ENCODE data around the gene ANP32E.
"Not testable (repeated sequence)": the region's sequence is repeated elsewhere in the genome, so short reads cannot be mapped to it uniquely, and the experiment has no call there.

The ANP32E gene

DNA sequence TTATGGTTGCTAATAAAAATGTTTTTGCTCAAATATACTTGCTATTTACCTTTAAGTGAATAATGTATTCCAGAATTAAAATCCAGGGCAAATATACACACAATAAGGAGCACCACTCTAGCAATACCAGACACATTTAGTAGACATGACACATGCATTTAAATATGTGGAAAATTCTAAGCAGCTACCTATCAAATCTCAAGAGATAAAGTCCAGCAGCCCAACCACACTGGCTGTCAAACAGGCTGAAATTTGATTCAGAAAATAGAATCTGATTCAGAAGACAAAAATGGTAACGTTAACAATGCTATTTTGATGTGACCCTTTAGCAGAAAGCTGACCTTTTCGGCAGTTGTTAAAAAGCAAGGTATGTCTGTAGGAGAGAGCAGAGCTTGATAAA is 43.9 kb downstream of the ANP32E start:
- no peak overlapping the region for H3K4me3 ChIP-seq (replicated peaks in 1 of 2; ENCODE audit: low read depth in 2 of 2, low read length in 2 of 2)
- peak; percentile 73 to 82 for DNase-seq (ENCODE audit: low read depth in 2 of 2)
- TF ChIP-seq, protein P1, sequence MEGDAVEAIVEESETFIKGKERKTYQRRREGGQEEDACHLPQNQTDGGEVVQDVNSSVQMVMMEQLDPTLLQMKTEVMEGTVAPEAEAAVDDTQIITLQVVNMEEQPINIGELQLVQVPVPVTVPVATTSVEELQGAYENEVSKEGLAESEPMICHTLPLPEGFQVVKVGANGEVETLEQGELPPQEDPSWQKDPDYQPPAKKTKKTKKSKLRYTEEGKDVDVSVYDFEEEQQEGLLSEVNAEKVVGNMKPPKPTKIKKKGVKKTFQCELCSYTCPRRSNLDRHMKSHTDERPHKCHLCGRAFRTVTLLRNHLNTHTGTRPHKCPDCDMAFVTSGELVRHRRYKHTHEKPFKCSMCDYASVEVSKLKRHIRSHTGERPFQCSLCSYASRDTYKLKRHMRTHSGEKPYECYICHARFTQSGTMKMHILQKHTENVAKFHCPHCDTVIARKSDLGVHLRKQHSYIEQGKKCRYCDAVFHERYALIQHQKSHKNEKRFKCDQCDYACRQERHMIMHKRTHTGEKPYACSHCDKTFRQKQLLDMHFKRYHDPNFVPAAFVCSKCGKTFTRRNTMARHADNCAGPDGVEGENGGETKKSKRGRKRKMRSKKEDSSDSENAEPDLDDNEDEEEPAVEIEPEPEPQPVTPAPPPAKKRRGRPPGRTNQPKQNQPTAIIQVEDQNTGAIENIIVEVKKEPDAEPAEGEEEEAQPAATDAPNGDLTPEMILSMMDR (IDR thresholded peaks at IDR 0.05; ENCODE audit: low read depth, low read length) = no peak

DNA sequence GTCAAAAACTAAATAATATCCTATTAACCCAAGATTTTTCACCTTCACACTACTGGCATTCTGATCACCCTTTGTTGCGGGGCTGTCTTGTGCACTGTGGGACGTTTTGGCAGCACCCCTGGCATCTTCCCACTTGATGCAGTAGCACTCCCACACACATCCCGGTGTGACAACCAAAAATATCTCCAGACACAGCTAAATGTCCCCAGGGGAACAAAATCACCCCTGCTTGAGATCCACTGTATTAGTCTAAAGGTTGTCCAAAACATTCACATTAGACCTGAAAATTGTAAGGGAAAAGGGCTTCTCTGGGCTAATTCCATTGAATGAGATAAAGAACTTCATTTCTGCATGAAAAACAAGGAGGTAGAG is 48.4 kb downstream of the ANP32E start:
- TF ChIP-seq, protein P1 (IDR thresholded peaks at IDR 0.05; ENCODE audit: low read depth, low read length) = no peak
- no peak overlapping the region for H3K4me3 ChIP-seq (replicated peaks in 1 of 2; ENCODE audit: low read depth in 2 of 2, low read length in 2 of 2)
- DNase-seq (ENCODE audit: low read depth in 2 of 2) = no peak

DNA sequence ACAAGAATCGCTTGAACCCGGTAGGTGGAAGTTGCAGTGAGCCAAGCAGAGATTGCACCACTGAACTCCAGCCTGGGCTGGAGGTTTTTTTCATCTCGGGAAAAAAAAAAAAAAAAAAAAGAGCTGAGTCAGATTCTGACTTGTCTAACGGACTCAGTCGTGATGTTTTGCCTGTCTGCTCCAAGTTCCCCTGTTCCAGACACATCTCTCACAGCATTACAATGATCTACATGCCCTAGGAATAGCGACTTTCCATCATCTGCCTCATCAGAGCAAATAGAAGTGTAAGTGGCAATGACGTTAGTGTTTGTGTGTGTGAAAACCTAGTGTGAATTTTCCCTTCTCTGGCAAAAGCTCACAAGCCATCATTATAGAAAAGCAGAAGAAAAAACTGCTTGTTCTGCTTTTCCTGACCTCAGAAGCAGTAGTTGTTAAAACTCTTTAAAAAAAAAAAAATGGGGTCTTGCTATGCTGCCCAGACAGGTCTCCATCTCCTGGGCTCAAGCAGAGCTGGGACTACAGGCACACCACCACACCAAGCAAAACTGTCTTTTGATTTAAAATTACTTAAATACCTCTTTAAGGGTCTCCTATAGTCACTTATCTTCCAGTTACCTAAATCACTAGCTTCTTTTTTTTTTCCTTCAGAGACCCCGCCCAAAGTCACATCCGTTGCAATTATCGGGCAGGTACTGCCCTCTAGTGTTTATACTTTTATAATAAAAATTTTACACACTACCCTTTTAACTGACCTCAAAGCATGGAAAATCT is 48.9 kb downstream of the ANP32E start:
- DNase-seq (ENCODE audit: low read depth in 2 of 2) = peak; percentile 70 to 84
- TF ChIP-seq, protein P1 (IDR thresholded peaks at IDR 0.05; ENCODE audit: low read depth, low read length) = peak; percentile 46
- peak overlapping the region in 1 of 2 donors; percentile 45 for H3K4me3 ChIP-seq (replicated peaks in 1 of 2; ENCODE audit: low read depth in 2 of 2, low read length in 2 of 2)

DNA sequence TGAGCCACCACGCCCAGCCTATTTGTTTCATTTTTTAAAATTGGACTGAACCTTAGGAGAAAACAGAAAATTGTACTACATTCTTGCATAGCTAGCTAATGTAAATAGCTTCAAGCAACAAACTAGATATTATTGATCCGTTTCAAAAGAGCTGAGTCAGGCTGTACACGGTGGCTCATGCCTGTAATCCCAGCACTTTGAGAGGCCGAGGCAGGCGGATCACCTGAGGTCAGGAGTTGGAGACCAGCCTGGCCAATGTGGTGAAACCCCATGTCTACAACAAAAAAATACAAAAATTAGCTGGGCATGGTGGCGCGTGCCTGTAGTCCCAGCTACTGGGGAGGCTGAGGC is 49.5 kb downstream of the ANP32E start:
- not testable (repeated sequence) for H3K4me3 ChIP-seq (replicated peaks in 1 of 2; ENCODE audit: low read depth in 2 of 2, low read length in 2 of 2)
- DNase-seq (ENCODE audit: low read depth in 2 of 2) = peak in 1 of 2 donors; percentile 22

DNA sequence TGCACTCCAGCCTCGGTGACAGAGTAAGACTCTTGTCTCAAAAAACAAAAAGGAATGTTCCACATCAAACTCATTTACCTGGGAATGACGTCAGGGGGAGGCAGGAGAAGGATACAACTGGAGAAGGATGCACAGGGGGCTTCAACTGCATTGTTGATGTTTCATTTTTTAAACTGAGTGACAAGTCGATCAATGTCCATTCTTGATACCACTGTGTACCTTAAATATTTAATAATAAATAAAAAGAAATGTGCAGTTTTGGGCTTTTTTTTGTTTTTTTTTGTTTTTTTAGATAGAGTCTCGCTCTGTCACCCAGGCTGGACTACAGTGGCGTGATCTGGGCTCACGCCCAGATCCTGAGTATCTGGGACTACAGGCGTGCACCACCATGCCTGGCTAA is 50.4 kb downstream of the ANP32E start:
- DNase-seq (ENCODE audit: low read depth in 2 of 2) = no peak
- no peak overlapping the region for H3K4me3 ChIP-seq (replicated peaks in 1 of 2; ENCODE audit: low read depth in 2 of 2, low read length in 2 of 2)
- TF ChIP-seq, protein P1 (IDR thresholded peaks at IDR 0.05; ENCODE audit: low read depth, low read length) = no peak

DNA sequence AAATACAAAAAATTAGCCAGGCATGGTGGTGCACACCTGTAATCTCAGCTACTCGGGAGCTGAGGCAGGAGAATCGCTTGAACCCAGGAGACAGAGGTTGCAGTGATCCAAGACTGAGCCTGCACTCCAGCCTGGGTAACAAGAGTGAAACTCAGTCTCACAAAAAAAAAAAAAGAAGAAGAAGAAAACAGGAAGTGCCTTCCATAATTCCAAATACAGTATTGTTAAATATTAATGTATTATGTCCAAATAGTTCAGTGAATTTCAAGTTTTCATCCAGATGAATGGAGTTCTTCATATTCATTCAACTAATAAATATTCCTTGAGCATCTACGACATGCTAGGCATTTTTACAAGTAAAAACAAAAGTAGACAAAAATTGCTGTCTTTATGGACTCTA is 52.9 kb downstream of the ANP32E start:
- DNase-seq (ENCODE audit: low read depth in 2 of 2) = no peak
- TF ChIP-seq, protein P1 (IDR thresholded peaks at IDR 0.05; ENCODE audit: low read depth, low read length) = no peak
- no peak overlapping the region for H3K4me3 ChIP-seq (replicated peaks in 1 of 2; ENCODE audit: low read depth in 2 of 2, low read length in 2 of 2)

DNA sequence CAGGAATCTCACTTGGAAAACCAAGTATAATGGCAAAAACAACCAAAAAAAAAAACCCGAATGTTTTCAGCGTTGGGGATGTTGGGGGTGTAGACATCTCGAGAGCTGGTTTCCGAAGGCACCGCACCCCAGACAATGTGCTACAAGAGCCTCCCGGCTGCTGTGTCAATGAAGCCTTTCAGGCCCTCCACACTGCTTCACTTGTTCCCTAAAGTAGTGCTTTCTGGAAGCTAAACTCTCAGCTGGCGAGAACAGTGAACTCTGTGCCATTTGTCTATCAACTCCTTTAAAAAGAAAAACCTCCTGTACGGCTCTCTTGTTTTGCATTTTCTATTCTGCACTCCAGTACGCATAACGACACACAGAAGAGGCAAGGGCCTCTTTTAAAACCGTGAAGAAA is 53.7 kb downstream of the ANP32E start:
- DNase-seq (ENCODE audit: low read depth in 2 of 2) = no peak
- TF ChIP-seq, protein P1 (IDR thresholded peaks at IDR 0.05; ENCODE audit: low read depth, low read length) = no peak
- no peak overlapping the region for H3K4me3 ChIP-seq (replicated peaks in 1 of 2; ENCODE audit: low read depth in 2 of 2, low read length in 2 of 2)
